PC-3 (cell line): ENCODE data around the gene PBRM1. TPM values are rescaled to one million over a fixed set of nuclear protein-coding genes. Genes with fewer than 3 reads are reported as not detected.

Experiments
- ATAC-seq: fragments of 200-7000 bp; cut with Tn5 transposase; 2 replicates; pipeline ENCODE4 v1.9.1; 2020; ENCODE audit warnings: mild to moderate bottlenecking, moderate library complexity
- BruUV-seq: library from RNA; stranded (reverse); fragments of 400-500 nt; replicated peaks from 2 replicates; lab custom pipeline; 2021; lab: Mats Ljungman, UMichigan
- CTCF ChIA-PET: fragments of 300-600 bp; sonication (Branson Sonifier 250); formaldehyde crosslinking; loops from one replicate; lab custom pipeline; 2022; ENCODE audit warnings: antibody characterized with exemption; lab: Charles Lee
- POLR2A ChIA-PET: fragments of 300-600 bp; sonication (Branson Sonifier 250); formaldehyde crosslinking; loops from one replicate; lab custom pipeline; 2022; ENCODE audit warnings: antibody characterized with exemption; ENCODE audit not compliant: unreplicated experiment; lab: Charles Lee
- DNase-seq: peaks from one replicate; pipeline ENCODE4 v3.0.0-alpha.2; 2015
- H2AFZ ChIP-seq: fragments of 300-600 bp; sonication (generic); 2 replicates; pipeline ENCODE4 v1.6.0; 2016; ENCODE audit warnings: antibody characterized with exemption, low read length
- H3F3A ChIP-seq: fragments of 300-600 bp; sonication (generic); one replicate; pipeline ENCODE4 v1.6.0; 2017; ENCODE audit warnings: antibody characterized with exemption, low read length, control low read depth, mild to moderate bottlenecking; ENCODE audit not compliant: unreplicated experiment
- H3K27ac ChIP-seq: fragments of 300-600 bp; sonication (generic); 2 replicates; pipeline ENCODE4 v1.5.1; 2016; ENCODE audit warnings: mild to moderate bottlenecking, low read length
- H3K27me3 ChIP-seq: fragments of 300-600 bp; sonication (generic); 2 replicates; pipeline ENCODE4 v1.6.1; 2016; ENCODE audit warnings: low read length, mixed read lengths
- H3K36me3 ChIP-seq: fragments of 300-600 bp; sonication (generic); 2 replicates; pipeline ENCODE4 v1.6.1; 2016; ENCODE audit warnings: low read depth, mixed run types, low read length, mixed read lengths
- H3K4me1 ChIP-seq: fragments of 300-600 bp; sonication (generic); 2 replicates; pipeline ENCODE4 v1.5.1; 2016; ENCODE audit warnings: low read length; ENCODE audit not compliant: insufficient read depth
- H3K4me2 ChIP-seq: fragments of 300-600 bp; sonication (generic); 2 replicates; pipeline ENCODE4 v1.6.0; 2016; ENCODE audit warnings: low read length
- H3K4me3 ChIP-seq: fragments of 300-600 bp; sonication (generic); 2 replicates; pipeline ENCODE4 v1.5.1; 2016; ENCODE audit warnings: mild to moderate bottlenecking, low read length, mixed read lengths
- H3K79me2 ChIP-seq: fragments of 300-600 bp; sonication (generic); 2 replicates; pipeline ENCODE4 v1.6.1; 2017; ENCODE audit warnings: low read length, mixed read lengths
- H3K9ac ChIP-seq: fragments of 300-600 bp; sonication (generic); 2 replicates; pipeline ENCODE4 v1.6.0; 2016; ENCODE audit warnings: mild to moderate bottlenecking, low read length
- H3K9me2 ChIP-seq: fragments of 300-600 bp; sonication (generic); replicated peaks from 2 replicates; pipeline ENCODE4 v1.6.1; 2016; ENCODE audit warnings: mixed run types, low read length, mixed read lengths
- H3K9me3 ChIP-seq: fragments of 300-600 bp; sonication (generic); 2 replicates; pipeline ENCODE4 v1.6.1; 2016; ENCODE audit warnings: low read length, mixed read lengths
- H4K20me1 ChIP-seq: fragments of 300-600 bp; sonication (generic); 2 replicates; pipeline ENCODE4 v1.6.1; 2016; ENCODE audit warnings: low read length, mixed read lengths
- CTCF ChIP-seq: fragments of 300-600 bp; sonication (generic); conservative IDR thresholded peaks from 2 replicates; pipeline ENCODE4 v1.5.1; 2017; ENCODE audit warnings: antibody characterized with exemption, low read depth, mild to moderate bottlenecking, low read length
- EZH2 ChIP-seq: fragments of 300-600 bp; sonication (generic); IDR thresholded peaks from one replicate; pipeline ENCODE4 v1.6.1; 2017; ENCODE audit warnings: antibody characterized with exemption, mild to moderate bottlenecking, low read length; ENCODE audit not compliant: unreplicated experiment
- EZH2phosphoT487 ChIP-seq: fragments of 300-600 bp; sonication (generic); IDR thresholded peaks from 2 replicates; pipeline ENCODE4 v1.6.1; 2018; ENCODE audit warnings: mild to moderate bottlenecking, antibody characterized with exemption, low read length, borderline replicate concordance
- intact Hi-C: fragments of 100-400 bp; cut with micrococcal nuclease; formaldehyde crosslinking; loops from 2 replicates; pipeline ENCODE4 v1.9.0; 2023
- total RNA-seq: library from RNA; depleted of rRNA; stranded (reverse); fragments of >200 nt; gene quantifications from 2 replicates; pipeline ENCODE4 v1.2.3, GENCODE V29; 2014

Gene PBRM1
- total RNA-seq, 1 experiment from 2014 or later: 59.7 TPM

GRCh38 chr3:52596658-52597265 lies 89.0 kb downstream of the PBRM1 start:
- peaks cover 11% of the 10 kb centered on the region for H3K9me3 ChIP-seq
- intact Hi-C loops: no loop called here
- no peaks in the 10 kb centered on the region for H3K27me3 ChIP-seq
- ATAC-seq (no peak), DNase-seq (no peak)
- H4K20me1 ChIP-seq: no peaks in the 10 kb centered on the region
- CTCF ChIA-PET: no interaction called here
- no TSS peak for BruUV-seq
- H3K79me2 ChIP-seq: no peaks in the 10 kb centered on the region
- H3K27ac ChIP-seq: no peak overlapping the region
- TF ChIP-seq EZH2: no peak
- no peak for TF ChIP-seq EZH2phosphoT487
- TF ChIP-seq CTCF: no peak
- POLR2A ChIA-PET: no interaction called here
- no peaks in the 10 kb centered on the region for H3K9me2 ChIP-seq
- no peaks in the 10 kb centered on the region for H3F3A ChIP-seq
- no peak overlapping the region for H3K4me3 ChIP-seq
- no peak overlapping the region for H3K9ac ChIP-seq
- H3K4me1 ChIP-seq: no peaks in the 10 kb centered on the region
- no peak overlapping the region for H3K4me2 ChIP-seq
- H2AFZ ChIP-seq: no peak overlapping the region
- peaks cover 30% of the 10 kb centered on the region for H3K36me3 ChIP-seq

- BruUV-seq: no TSS peak
- intact Hi-C loops: no loop called here
- no peak overlapping the region for H3K27ac ChIP-seq
- no peaks in the 10 kb centered on the region for H3K79me2 ChIP-seq
- no peak for ATAC-seq
- no peak overlapping the region for H3K4me3 ChIP-seq
- CTCF ChIA-PET: no interaction called here
- H3K36me3 ChIP-seq: peaks cover 9% of the 10 kb centered on the region
- TF ChIP-seq CTCF: no peak
- TF ChIP-seq EZH2: no peak
- no peak for TF ChIP-seq EZH2phosphoT487
- H3K4me2 ChIP-seq: no peak overlapping the region
- H3K9me3 ChIP-seq: no peaks in the 10 kb centered on the region
- no peaks in the 10 kb centered on the region for H3K9me2 ChIP-seq
- H3K9ac ChIP-seq: no peak overlapping the region
- H4K20me1 ChIP-seq: no peaks in the 10 kb centered on the region
- no peak for DNase-seq
- H2AFZ ChIP-seq: no peak overlapping the region
- H3K27me3 ChIP-seq: no peaks in the 10 kb centered on the region
- no peaks in the 10 kb centered on the region for H3K4me1 ChIP-seq
- POLR2A ChIA-PET: no interaction called here
- no peaks in the 10 kb centered on the region for H3F3A ChIP-seq
Observed at GRCh38 chr3:52593103-52593502, 92.6 kb downstream of the PBRM1 start.
